ENCODE data around the gene RHBDF2.

GRCh38 chr17:76500074-76500746 lies 1.0 kb downstream of the RHBDF2 start:
- TF ChIP-seq REST (IDR thresholded peaks at IDR 0.05; ENCODE audit: insufficient read depth in 1 of 2, low read depth in 2 of 2, low read length in 2 of 2) = no peak
- no peak for TF ChIP-seq POLR2AphosphoS5 (IDR thresholded peaks at IDR 0.05; ENCODE audit: low read depth, low read length)
- TF ChIP-seq FOXP2 (optimal IDR thresholded peaks at IDR 0.05; ENCODE audit: borderline replicate concordance, extremely low read depth, extremely low read length, insufficient read depth) = no peak
- TF ChIP-seq SIN3A (IDR thresholded peaks at IDR 0.05; ENCODE audit: borderline replicate concordance, insufficient read depth, low read length) = no peak
